ENCODE measurements around the gene NLRC3.

- TF ChIP-seq, protein P1, sequence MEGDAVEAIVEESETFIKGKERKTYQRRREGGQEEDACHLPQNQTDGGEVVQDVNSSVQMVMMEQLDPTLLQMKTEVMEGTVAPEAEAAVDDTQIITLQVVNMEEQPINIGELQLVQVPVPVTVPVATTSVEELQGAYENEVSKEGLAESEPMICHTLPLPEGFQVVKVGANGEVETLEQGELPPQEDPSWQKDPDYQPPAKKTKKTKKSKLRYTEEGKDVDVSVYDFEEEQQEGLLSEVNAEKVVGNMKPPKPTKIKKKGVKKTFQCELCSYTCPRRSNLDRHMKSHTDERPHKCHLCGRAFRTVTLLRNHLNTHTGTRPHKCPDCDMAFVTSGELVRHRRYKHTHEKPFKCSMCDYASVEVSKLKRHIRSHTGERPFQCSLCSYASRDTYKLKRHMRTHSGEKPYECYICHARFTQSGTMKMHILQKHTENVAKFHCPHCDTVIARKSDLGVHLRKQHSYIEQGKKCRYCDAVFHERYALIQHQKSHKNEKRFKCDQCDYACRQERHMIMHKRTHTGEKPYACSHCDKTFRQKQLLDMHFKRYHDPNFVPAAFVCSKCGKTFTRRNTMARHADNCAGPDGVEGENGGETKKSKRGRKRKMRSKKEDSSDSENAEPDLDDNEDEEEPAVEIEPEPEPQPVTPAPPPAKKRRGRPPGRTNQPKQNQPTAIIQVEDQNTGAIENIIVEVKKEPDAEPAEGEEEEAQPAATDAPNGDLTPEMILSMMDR (IDR thresholded peaks at IDR 0.05), result no peak
- no peak for TF ChIP-seq EZH2 (IDR thresholded peaks at IDR 0.05; ENCODE audit: borderline replicate concordance, insufficient read depth, low read depth, low read length, poor library complexity, severe bottlenecking)
Measured at GRCh38 chr16:3501783-3502400, 75.3 kb downstream of the NLRC3 start.
